GM06990 (cell line): ENCODE measurements around the gene C2orf69.

Experiments
- DNase-seq: peaks from one replicate; pipeline ENCODE4 v3.0.0-alpha.2; 2011; ENCODE audit not compliant: insufficient read length; ENCODE audit errors: extremely low read depth
- H3K27me3 ChIP-seq: replicated peaks from 2 replicates; pipeline ENCODE4 v1.6.0; 2011; ENCODE audit warnings: low read length; ENCODE audit not compliant: control insufficient read depth, insufficient read depth
- H3K36me3 ChIP-seq: 2 replicates; pipeline ENCODE4 v1.5.1; 2011; ENCODE audit warnings: low read length; ENCODE audit not compliant: control insufficient read depth, insufficient read depth
- H3K4me3 ChIP-seq: replicated peaks from 2 replicates; pipeline ENCODE4 v1.5.1; 2011; ENCODE audit warnings: low read depth, mild to moderate bottlenecking, control low read depth, low read length
- CTCF ChIP-seq: IDR thresholded peaks from 2 replicates; pipeline ENCODE4 v1.5.1; 2011; ENCODE audit warnings: low read length, control low read depth, mild to moderate bottlenecking, inconsistent platforms; ENCODE audit not compliant: insufficient read depth, poor library complexity, severe bottlenecking

Gene C2orf69

GRCh38 chr2:199895406-199895805, 15.7 kb upstream of the C2orf69 start:
- TF ChIP-seq CTCF, result no peak
- no peaks in the 10 kb centered on the region for H3K27me3 ChIP-seq
- DNase-seq, result no peak

GRCh38 chr2:199896617-199897016, 14.5 kb upstream of the C2orf69 start:
- Histone ChIP-seq H3K27me3 (no peaks in the 10 kb centered on the region), H3K4me3 (no peak overlapping the region), H3K36me3 (no peaks in the 10 kb centered on the region)
- TF ChIP-seq CTCF, result no peak
- DNase-seq, result no peak

More at GRCh38 chr2:199895406-199895805, 15.7 kb upstream of the C2orf69 start:
- H3K36me3 ChIP-seq, result no peaks in the 10 kb centered on the region
- H3K4me3 ChIP-seq, result no peak overlapping the region

- Histone ChIP-seq H3K27me3 (no peaks in the 10 kb centered on the region), H3K4me3 (no peak overlapping the region), H3K36me3 (no peaks in the 10 kb centered on the region)
- TF ChIP-seq CTCF, result no peak
- no peak for DNase-seq
Observed at GRCh38 chr2:199901942-199902341, 9.2 kb upstream of the C2orf69 start.

GRCh38 chr2:199902486-199903110, 8.5 kb upstream of the C2orf69 start:
- no peak for DNase-seq
- H3K36me3 ChIP-seq, result no peaks in the 10 kb centered on the region
- H3K27me3 ChIP-seq, result no peaks in the 10 kb centered on the region
- no peak for TF ChIP-seq CTCF
- H3K4me3 ChIP-seq, result no peak overlapping the region

- H3K4me3 ChIP-seq, result no peak overlapping the region
- no peak for DNase-seq
- no peak for TF ChIP-seq CTCF
- H3K36me3 ChIP-seq, result no peaks in the 10 kb centered on the region
- H3K27me3 ChIP-seq, result no peaks in the 10 kb centered on the region
Observed at GRCh38 chr2:199903111-199903510, 8.0 kb upstream of the C2orf69 start.
